ENCODE data around the gene WIPF2.
"Not testable (repeated sequence)": the region's sequence is repeated elsewhere in the genome, so short reads cannot be mapped to it uniquely, and the experiment has no call there.

The WIPF2 gene

GRCh38 chr17:40191237-40192208 lies 27.6 kb upstream of the WIPF2 start:
- H3K27ac ChIP-seq (ENCODE audit: insufficient read depth in 1 of 2, low read depth in 1 of 2, low read length in 2 of 2, poor library complexity in 1 of 2, severe bottlenecking in 2 of 2) = no peak overlapping the region
- DNase-seq = peak; percentile 73 to 78 (median 75)
- under 1% methylated on average over 50 of the region's 60 CpGs for WGBS (ENCODE audit: insufficient coverage)
- H3K9me3 ChIP-seq (ENCODE audit: control extremely low read depth in 1 of 5, control insufficient read depth in 4 of 5, insufficient read depth in 2 of 5, low read depth in 1 of 5, low read length in 4 of 5) = no peaks in the 10 kb centered on the region
- CTCF ChIA-PET = interaction anchor here (0.6 to 8.2 kb wide), 24 partner anchors 9 to 705 kb away, joined by 3 to 70 read pairs (median 4); partner anchors contain the start of gene WIPF2
- H3K27me3 ChIP-seq (replicated peaks in 2 of 5; ENCODE audit: control insufficient read depth in 4 of 5, insufficient read depth in 5 of 5, low read length in 4 of 5) = peaks cover 0 to 3% (median 0%) of the 10 kb centered on the region in 5 experiments
- peaks cover 0 to 29% (median 12%) of the 10 kb centered on the region in 4 experiments for H3K4me1 ChIP-seq (ENCODE audit: control extremely low read depth in 1 of 4, control insufficient read depth in 4 of 4, insufficient read depth in 4 of 4, low read length in 3 of 4)
- POLR2A ChIA-PET = interaction anchor here (0.6 to 0.9 kb wide), 2 partner anchors 13 to 93 kb away, joined by 3 to 5 read pairs; no protein-coding TSS in a partner anchor
- peaks cover 0 to 2% (median 0%) of the 10 kb centered on the region in 4 experiments for H3K36me3 ChIP-seq (ENCODE audit: control insufficient read depth in 4 of 4, insufficient read depth in 4 of 4, low read length in 3 of 4)
- H3K4me3 ChIP-seq (ENCODE audit: control insufficient read depth in 1 of 7, extremely low read depth in 1 of 7, insufficient read depth in 4 of 7, low read depth in 2 of 7, low read length in 6 of 7) = peak overlapping the region; percentile 30 to 84 (median 75)

GRCh38 chr17:40192961-40193360 lies 26.1 kb upstream of the WIPF2 start:
- Histone ChIP-seq H3K36me3 (ENCODE audit: control insufficient read depth in 4 of 4, insufficient read depth in 4 of 4, low read length in 3 of 4) (peaks cover 0 to 2% (median 0%) of the 10 kb centered on the region in 4 experiments), H3K9me3 (ENCODE audit: control extremely low read depth in 1 of 5, control insufficient read depth in 4 of 5, insufficient read depth in 2 of 5, low read depth in 1 of 5, low read length in 4 of 5) (no peaks in the 10 kb centered on the region), H3K27me3 (replicated peaks in 2 of 5; ENCODE audit: control insufficient read depth in 4 of 5, insufficient read depth in 5 of 5, low read length in 4 of 5) (peaks cover 0 to 3% (median 0%) of the 10 kb centered on the region in 5 experiments), H3K4me3 (ENCODE audit: control insufficient read depth in 1 of 7, extremely low read depth in 1 of 7, insufficient read depth in 4 of 7, low read depth in 2 of 7, low read length in 6 of 7) (no peak overlapping the region), H3K4me1 (ENCODE audit: control extremely low read depth in 1 of 4, control insufficient read depth in 4 of 4, insufficient read depth in 4 of 4, low read length in 3 of 4) (peaks cover 0 to 29% (median 12%) of the 10 kb centered on the region in 4 experiments), H3K27ac (ENCODE audit: insufficient read depth in 1 of 2, low read depth in 1 of 2, low read length in 2 of 2, poor library complexity in 1 of 2, severe bottlenecking in 2 of 2) (no peak overlapping the region)
- DNase-seq = no peak
- ChIA-PET POLR2A (interaction anchor here (0.6 kb wide), 1 partner anchor 84 kb away, joined by 6 read pairs; no protein-coding TSS in a partner anchor), CTCF (interaction anchor here (0.9 to 8.2 kb wide), 13 partner anchors 9 to 118 kb away, joined by 3 to 70 read pairs (median 7); partner anchors contain the start of gene WIPF2)
- 100% methylated on average over 1 of the region's 2 CpGs for WGBS (ENCODE audit: insufficient coverage)

- H3K4me3 ChIP-seq (ENCODE audit: control insufficient read depth in 1 of 7, extremely low read depth in 1 of 7, insufficient read depth in 4 of 7, low read depth in 2 of 7, low read length in 6 of 7) = no peak overlapping the region
- H3K9me3 ChIP-seq (ENCODE audit: control extremely low read depth in 1 of 5, control insufficient read depth in 4 of 5, insufficient read depth in 2 of 5, low read depth in 1 of 5, low read length in 4 of 5) = no peaks in the 10 kb centered on the region
- no peaks in the 10 kb centered on the region for H3K36me3 ChIP-seq (ENCODE audit: control insufficient read depth in 4 of 4, insufficient read depth in 4 of 4, low read length in 3 of 4)
- WGBS (ENCODE audit: insufficient coverage) = no CpG with 5 or more reads among the region's 2 CpGs
- DNase-seq = no peak
- H3K4me1 ChIP-seq (ENCODE audit: control extremely low read depth in 1 of 4, control insufficient read depth in 4 of 4, insufficient read depth in 4 of 4, low read length in 3 of 4) = peaks cover 0 to 29% (median 12%) of the 10 kb centered on the region in 4 experiments
- H3K27me3 ChIP-seq (replicated peaks in 2 of 5; ENCODE audit: control insufficient read depth in 4 of 5, insufficient read depth in 5 of 5, low read length in 4 of 5) = peaks cover 0 to 3% (median 0%) of the 10 kb centered on the region in 5 experiments
- CTCF ChIA-PET = interaction anchor here (8.2 kb wide), 1 partner anchor 13 kb away, joined by 70 read pairs; no protein-coding TSS in a partner anchor
- POLR2A ChIA-PET = interaction anchor here (0.6 kb wide), 1 partner anchor 50 kb away, joined by 3 read pairs; no protein-coding TSS in a partner anchor
- no peak overlapping the region for H3K27ac ChIP-seq (ENCODE audit: insufficient read depth in 1 of 2, low read depth in 1 of 2, low read length in 2 of 2, poor library complexity in 1 of 2, severe bottlenecking in 2 of 2)
Measured at GRCh38 chr17:40194821-40195220, 24.3 kb upstream of the WIPF2 start.

- POLR2A ChIA-PET = no interaction called here
Measured at GRCh38 chr17:40197550-40197949, 21.6 kb upstream of the WIPF2 start.

GRCh38 chr17:40197965-40198456 lies 21.1 kb upstream of the WIPF2 start:
- H3K4me3 ChIP-seq (ENCODE audit: control insufficient read depth in 1 of 7, extremely low read depth in 1 of 7, insufficient read depth in 4 of 7, low read depth in 2 of 7, low read length in 6 of 7) = peak overlapping the region in 2 of 7 experiments; percentile 13 to 54
- H3K27ac ChIP-seq (ENCODE audit: insufficient read depth in 1 of 2, low read depth in 1 of 2, low read length in 2 of 2, poor library complexity in 1 of 2, severe bottlenecking in 2 of 2); POLR2A ChIA-PET; H3K9me3 ChIP-seq (ENCODE audit: control extremely low read depth in 1 of 5, control insufficient read depth in 4 of 5, insufficient read depth in 2 of 5, low read depth in 1 of 5, low read length in 4 of 5); H3K27me3 ChIP-seq (replicated peaks in 2 of 5; ENCODE audit: control insufficient read depth in 4 of 5, insufficient read depth in 5 of 5, low read length in 4 of 5); H3K36me3 ChIP-seq (ENCODE audit: control insufficient read depth in 4 of 4, insufficient read depth in 4 of 4, low read length in 3 of 4): not testable (repeated sequence)
- H3K4me1 ChIP-seq (ENCODE audit: control extremely low read depth in 1 of 4, control insufficient read depth in 4 of 4, insufficient read depth in 4 of 4, low read length in 3 of 4) = peaks cover 0 to 12% (median 3%) of the 10 kb centered on the region in 4 experiments
- 69% methylated on average over 6 of the region's 8 CpGs for WGBS (ENCODE audit: insufficient coverage)
- CTCF ChIA-PET = interaction anchor here (0.8 to 13.0 kb wide), 6 partner anchors 8 to 171 kb away, joined by 3 to 142 read pairs (median 4); partner anchors contain the start of gene CDC6
- peak in 2 of 3 donors; percentile 38 to 49 for DNase-seq

More at GRCh38 chr17:40197550-40197949, 21.6 kb upstream of the WIPF2 start:
- Histone ChIP-seq H3K9me3 (ENCODE audit: control extremely low read depth in 1 of 5, control insufficient read depth in 4 of 5, insufficient read depth in 2 of 5, low read depth in 1 of 5, low read length in 4 of 5) (no peaks in the 10 kb centered on the region), H3K36me3 (ENCODE audit: control insufficient read depth in 4 of 4, insufficient read depth in 4 of 4, low read length in 3 of 4) (no peaks in the 10 kb centered on the region), H3K4me3 (ENCODE audit: control insufficient read depth in 1 of 7, extremely low read depth in 1 of 7, insufficient read depth in 4 of 7, low read depth in 2 of 7, low read length in 6 of 7) (no peak overlapping the region), H3K27me3 (replicated peaks in 2 of 5; ENCODE audit: control insufficient read depth in 4 of 5, insufficient read depth in 5 of 5, low read length in 4 of 5) (no peaks in the 10 kb centered on the region), H3K27ac (ENCODE audit: insufficient read depth in 1 of 2, low read depth in 1 of 2, low read length in 2 of 2, poor library complexity in 1 of 2, severe bottlenecking in 2 of 2) (no peak overlapping the region), H3K4me1 (ENCODE audit: control extremely low read depth in 1 of 4, control insufficient read depth in 4 of 4, insufficient read depth in 4 of 4, low read length in 3 of 4) (peaks cover 0 to 12% (median under 1%) of the 10 kb centered on the region in 4 experiments)
- DNase-seq = no peak
- no CpG with 5 or more reads among the region's 1 CpG for WGBS (ENCODE audit: insufficient coverage)
- CTCF ChIA-PET = interaction anchor here (0.8 to 13.0 kb wide), 6 partner anchors 7 to 170 kb away, joined by 3 to 142 read pairs (median 4); partner anchors contain the start of gene CDC6

- ChIA-PET CTCF (interaction anchor here (0.7 to 13.0 kb wide), 6 partner anchors 8 to 111 kb away, joined by 3 to 142 read pairs (median 4); partner anchors contain the start of gene CDC6), POLR2A (no interaction called here)
- no peaks in the 10 kb centered on the region for H3K9me3 ChIP-seq (ENCODE audit: control extremely low read depth in 1 of 5, control insufficient read depth in 4 of 5, insufficient read depth in 2 of 5, low read depth in 1 of 5, low read length in 4 of 5)
- H3K4me1 ChIP-seq (ENCODE audit: control extremely low read depth in 1 of 4, control insufficient read depth in 4 of 4, insufficient read depth in 4 of 4, low read length in 3 of 4) = peaks cover 0 to 11% (median 5%) of the 10 kb centered on the region in 4 experiments
- no peak for DNase-seq
- H3K27me3 ChIP-seq (replicated peaks in 2 of 5; ENCODE audit: control insufficient read depth in 4 of 5, insufficient read depth in 5 of 5, low read length in 4 of 5) = no peaks in the 10 kb centered on the region
- 96% methylated on average over 5 of the region's 5 CpGs for WGBS (ENCODE audit: insufficient coverage)
- H3K4me3 ChIP-seq (ENCODE audit: control insufficient read depth in 1 of 7, extremely low read depth in 1 of 7, insufficient read depth in 4 of 7, low read depth in 2 of 7, low read length in 6 of 7) = peak overlapping the region in 2 of 7 experiments; percentile 13 to 54
- H3K36me3 ChIP-seq (ENCODE audit: control insufficient read depth in 4 of 4, insufficient read depth in 4 of 4, low read length in 3 of 4) = no peaks in the 10 kb centered on the region
- H3K27ac ChIP-seq (ENCODE audit: insufficient read depth in 1 of 2, low read depth in 1 of 2, low read length in 2 of 2, poor library complexity in 1 of 2, severe bottlenecking in 2 of 2) = no peak overlapping the region
Measured at GRCh38 chr17:40198576-40198975, 20.5 kb upstream of the WIPF2 start.

Measured in common myeloid progenitor, CD34-positive (primary cell).